ENCODE data around the gene TTC17.

- TF ChIP-seq CTCF (conservative IDR thresholded peaks at IDR 0.05; ENCODE audit: low read depth, low read length): no peak
- TF ChIP-seq POLR2A (IDR thresholded peaks at IDR 0.05; ENCODE audit: low read depth, low read length): no peak
- no peak for TF ChIP-seq RCOR1 (IDR thresholded peaks at IDR 0.05; ENCODE audit: insufficient replicate concordance, low read length)
- no peak for TF ChIP-seq RFX5 (IDR thresholded peaks at IDR 0.05; ENCODE audit: low read depth, low read length)
- no peak for TF ChIP-seq BHLHE40 (IDR thresholded peaks at IDR 0.05; ENCODE audit: low read depth, low read length)
- TF ChIP-seq MAFK (IDR thresholded peaks at IDR 0.05; ENCODE audit: low read depth, low read length): no peak
- no peak for TF ChIP-seq SMC3 (IDR thresholded peaks at IDR 0.05; ENCODE audit: low read depth, low read length)
- no peak for TF ChIP-seq FOS (IDR thresholded peaks at IDR 0.05; ENCODE audit: low read depth, low read length)
- no peak for TF ChIP-seq RAD21 (IDR thresholded peaks at IDR 0.05; ENCODE audit: low read length)
Measured at GRCh38 chr11:43498561-43498960, 139.8 kb downstream of the TTC17 start.
